Esophagus squamous epithelium (tissue), 5 donors: ENCODE measurements around the gene LSG1. TPM values are rescaled to one million over a fixed set of nuclear protein-coding genes. Genes with fewer than 3 reads are reported as not detected.

Source experiments
- DNase-seq: peaks from one replicate; lab custom pipeline; 2025; lab: John Stamatoyannopoulos, UW
- H3K27ac ChIP-seq, 4 donors: fragments of 200-600 bp; sonication (generic); one replicate each; pipeline ENCODE4 v1.5.1; 2016 to 2019; ENCODE audit warnings: mild to moderate bottlenecking in 1 of 4
- H3K27me3 ChIP-seq, 4 donors: fragments of 200-600 bp; sonication (generic); 1 replicate in 3 of 4; 2 replicates in 1 of 4; pipeline versions ENCODE4 v1.5.1 to v1.6.0; 2017 to 2021; ENCODE audit warnings: antibody characterized with exemption in 1 of 4
- H3K36me3 ChIP-seq, 3 donors: fragments of 200-600 bp; sonication (generic); one replicate each; pipeline ENCODE4 v1.5.1; 2016 to 2019
- H3K4me1 ChIP-seq, 3 donors: fragments of 200-600 bp; sonication (generic); one replicate each; pipeline ENCODE4 v1.5.1; 2017 to 2019
- H3K4me3 ChIP-seq, 4 donors: fragments of 200-600 bp; sonication (generic); 1 replicate in 3 of 4; 2 replicates in 1 of 4; pipeline ENCODE4 v1.5.1; 2016 to 2019; ENCODE audit warnings: mild to moderate bottlenecking in 2 of 4, moderate library complexity in 1 of 4
- H3K9me3 ChIP-seq, 3 donors: fragments of 200-600 bp; sonication (generic); one replicate each; pipeline ENCODE4 v1.5.1; 2016 to 2019
- CTCF ChIP-seq, 6 experiments: fragments of 450-650 bp in 4 of 6; fragments of 200-600 bp in 2 of 6; sonication (generic) in 2 of 6; IDR thresholded peaks; one replicate each; pipeline ENCODE4 v1.5.1; 2016 to 2019; ENCODE audit warnings: antibody characterized with exemption in 6 of 6, mild to moderate bottlenecking in 4 of 6, moderate library complexity in 4 of 6
- POLR2A ChIP-seq, 4 donors: fragments of 450-650 bp; IDR thresholded peaks; one replicate each; pipeline ENCODE4 v1.6.1; 2017; ENCODE audit warnings: antibody characterized with exemption in 4 of 4, mild to moderate bottlenecking in 4 of 4, moderate library complexity in 3 of 4
- WGBS, 2 donors: methylation state at CpG; one replicate each; pipeline ENCODE4 v1.1.5; 2018; 5-methylcytosine and 5-hydroxymethylcytosine counted together
- intact Hi-C: fragments of 100-400 bp; cut with DNase I; formaldehyde crosslinking; loops from one replicate; pipeline ENCODE4 v1.15.0; 2022
- total RNA-seq, 4 donors: library from RNA; depleted of rRNA; stranded (reverse); fragments of >200 nt; gene quantifications; one replicate each; pipeline ENCODE4 v1.1.0, GENCODE V29; 2016
- donor health status: DM: yes; HTN: yes; CAD: no.

The LSG1 gene
- total RNA-seq, 4 donors from 2014 or later, result 25.6 to 42.0 (median 30.4) TPM

- no peaks in the 10 kb centered on the region for H3K9me3 ChIP-seq
- H3K4me3 ChIP-seq, result no peak overlapping the region
- no peaks in the 10 kb centered on the region for H3K4me1 ChIP-seq
- TF ChIP-seq CTCF (IDR thresholded peaks at IDR 0.05), result no peak
- no peak for TF ChIP-seq POLR2A (IDR thresholded peaks at IDR 0.05)
- intact Hi-C loops, result no loop called here
- WGBS, 2 donors, result 80 to 81% methylated on average over 3 of the region's 3 CpGs
- no peaks in the 10 kb centered on the region for H3K27me3 ChIP-seq
- H3K36me3 ChIP-seq, result peaks cover 8 to 99% (median 36%) of the 10 kb centered on the region in 3 donors
- H3K27ac ChIP-seq, result no peak overlapping the region
- DNase-seq, result no peak
Measured at GRCh38 chr3:194647747-194648146, 24.2 kb downstream of the LSG1 start.

- intact Hi-C loops, result no loop called here
- peaks cover 7 to 86% (median 29%) of the 10 kb centered on the region in 3 donors for H3K36me3 ChIP-seq
- no peak for TF ChIP-seq CTCF (IDR thresholded peaks at IDR 0.05)
- no peak for TF ChIP-seq POLR2A (IDR thresholded peaks at IDR 0.05)
- no peaks in the 10 kb centered on the region for H3K9me3 ChIP-seq
- H3K27me3 ChIP-seq, result no peaks in the 10 kb centered on the region
- H3K4me1 ChIP-seq, result peaks cover 0 to 4% (median 0%) of the 10 kb centered on the region in 3 donors
- H3K27ac ChIP-seq, result no peak overlapping the region
- H3K4me3 ChIP-seq, result no peak overlapping the region
- no peak for DNase-seq
- WGBS, 2 donors, result 85 to 90% methylated on average over 2 of the region's 2 CpGs
Measured at GRCh38 chr3:194642769-194643168, 29.2 kb downstream of the LSG1 start.

GRCh38 chr3:194640829-194641228, 31.2 kb downstream of the LSG1 start:
- H3K4me3 ChIP-seq, result no peak overlapping the region
- no peaks in the 10 kb centered on the region for H3K9me3 ChIP-seq
- no peak for DNase-seq
- H3K36me3 ChIP-seq, result peaks cover 7 to 67% (median 22%) of the 10 kb centered on the region in 3 donors
- intact Hi-C loops, result no loop called here
- TF ChIP-seq CTCF (IDR thresholded peaks at IDR 0.05) (no peak), POLR2A (IDR thresholded peaks at IDR 0.05) (no peak)
- WGBS, 2 donors, result 74 to 80% methylated on average over 6 to 7 of the region's 7 CpGs
- H3K27me3 ChIP-seq, result no peaks in the 10 kb centered on the region
- H3K4me1 ChIP-seq, result peaks cover 0 to 11% (median 0%) of the 10 kb centered on the region in 3 donors
- H3K27ac ChIP-seq, result peak overlapping the region in 3 of 4 donors; percentile 45 to 60 (median 59)

- H3K36me3 ChIP-seq, result peaks cover 7 to 50% (median 17%) of the 10 kb centered on the region in 3 donors
- 93 to 95% methylated on average over 10 of the region's 10 CpGs for WGBS, 2 donors
- no peaks in the 10 kb centered on the region for H3K27me3 ChIP-seq
- no peak overlapping the region for H3K4me3 ChIP-seq
- TF ChIP-seq CTCF (IDR thresholded peaks at IDR 0.05) (no peak), POLR2A (IDR thresholded peaks at IDR 0.05) (no peak)
- H3K4me1 ChIP-seq, result peaks cover 0 to 11% (median 0%) of the 10 kb centered on the region in 3 donors
- peak overlapping the region in 1 of 4 donors; percentile 60 for H3K27ac ChIP-seq
- intact Hi-C loops, result no loop called here
- DNase-seq, result no peak
- H3K9me3 ChIP-seq, result no peaks in the 10 kb centered on the region
Measured at GRCh38 chr3:194638991-194639605, 32.9 kb downstream of the LSG1 start.

- TF ChIP-seq CTCF (IDR thresholded peaks at IDR 0.05) (no peak), POLR2A (IDR thresholded peaks at IDR 0.05) (no peak)
- Histone ChIP-seq H3K4me3 (no peak overlapping the region), H3K27ac (no peak overlapping the region), H3K4me1 (peaks cover 0 to 18% (median 3%) of the 10 kb centered on the region in 3 donors), H3K9me3 (no peaks in the 10 kb centered on the region), H3K36me3 (peaks cover 7 to 38% (median 17%) of the 10 kb centered on the region in 3 donors), H3K27me3 (no peaks in the 10 kb centered on the region)
- intact Hi-C loops, result no loop called here
- 80 to 88% methylated on average over 16 to 19 of the region's 22 CpGs for WGBS, 2 donors
- no peak for DNase-seq
Measured at GRCh38 chr3:194637541-194638400, 34.2 kb downstream of the LSG1 start.
